ENCODE data around the gene LDLRAD4.

LDLRAD4 gene

GRCh38 chr18:13445241-13445897, 226.8 kb downstream of the LDLRAD4 start:
- TF ChIP-seq CTCF (conservative IDR thresholded peaks at IDR 0.05; ENCODE audit: low read depth, low read length), result no peak
- H4K20me1 ChIP-seq (ENCODE audit: insufficient read depth), result no peaks in the 10 kb centered on the region
- no peak overlapping the region for H2AFZ ChIP-seq (ENCODE audit: low read depth)
- H3K36me3 ChIP-seq (ENCODE audit: insufficient read depth), result no peaks in the 10 kb centered on the region
- no peaks in the 10 kb centered on the region for H3K79me2 ChIP-seq (ENCODE audit: insufficient read depth, low read depth)
- H3K27ac ChIP-seq, result no peak overlapping the region
- no peak overlapping the region for H3K9ac ChIP-seq
- no peaks in the 10 kb centered on the region for H3K27me3 ChIP-seq (ENCODE audit: insufficient read depth, low read depth)
- no peak overlapping the region for H3K4me3 ChIP-seq (IDR thresholded peaks at IDR 0.05; ENCODE audit: insufficient read depth, low read depth, low read length)
- H3K4me1 ChIP-seq (ENCODE audit: low read depth, poor library complexity, severe bottlenecking), result no peaks in the 10 kb centered on the region
- H3K4me2 ChIP-seq, result no peak overlapping the region

- Histone ChIP-seq H3K9ac (no peak overlapping the region), H3K4me1 (ENCODE audit: low read depth, poor library complexity, severe bottlenecking) (no peaks in the 10 kb centered on the region), H2AFZ (ENCODE audit: low read depth) (no peak overlapping the region), H3K36me3 (ENCODE audit: insufficient read depth) (no peaks in the 10 kb centered on the region), H3K79me2 (ENCODE audit: insufficient read depth, low read depth) (no peaks in the 10 kb centered on the region), H3K4me2 (no peak overlapping the region), H3K4me3 (IDR thresholded peaks at IDR 0.05; ENCODE audit: insufficient read depth, low read depth, low read length) (no peak overlapping the region), H3K27ac (no peak overlapping the region), H4K20me1 (ENCODE audit: insufficient read depth) (no peaks in the 10 kb centered on the region), H3K27me3 (ENCODE audit: insufficient read depth, low read depth) (no peaks in the 10 kb centered on the region)
- no peak for TF ChIP-seq CTCF (conservative IDR thresholded peaks at IDR 0.05; ENCODE audit: low read depth, low read length)
Observed at GRCh38 chr18:13446024-13446423, 227.5 kb downstream of the LDLRAD4 start.

- Histone ChIP-seq H3K79me2 (ENCODE audit: insufficient read depth, low read depth) (no peaks in the 10 kb centered on the region), H3K4me3 (IDR thresholded peaks at IDR 0.05; ENCODE audit: insufficient read depth, low read depth, low read length) (no peak overlapping the region), H4K20me1 (ENCODE audit: insufficient read depth) (no peaks in the 10 kb centered on the region), H3K27ac (no peak overlapping the region), H3K27me3 (ENCODE audit: insufficient read depth, low read depth) (no peaks in the 10 kb centered on the region), H3K4me1 (ENCODE audit: low read depth, poor library complexity, severe bottlenecking) (no peaks in the 10 kb centered on the region), H3K36me3 (ENCODE audit: insufficient read depth) (no peaks in the 10 kb centered on the region), H2AFZ (ENCODE audit: low read depth) (no peak overlapping the region), H3K4me2 (no peak overlapping the region), H3K9ac (no peak overlapping the region)
- no peak for TF ChIP-seq CTCF (conservative IDR thresholded peaks at IDR 0.05; ENCODE audit: low read depth, low read length)
Observed at GRCh38 chr18:13446610-13447461, 228.3 kb downstream of the LDLRAD4 start.

GRCh38 chr18:13447621-13448334, 229.2 kb downstream of the LDLRAD4 start:
- Histone ChIP-seq H3K27me3 (ENCODE audit: insufficient read depth, low read depth) (no peaks in the 10 kb centered on the region), H3K27ac (no peak overlapping the region), H3K4me1 (ENCODE audit: low read depth, poor library complexity, severe bottlenecking) (no peaks in the 10 kb centered on the region), H4K20me1 (ENCODE audit: insufficient read depth) (no peaks in the 10 kb centered on the region), H3K36me3 (ENCODE audit: insufficient read depth) (no peaks in the 10 kb centered on the region), H3K4me3 (IDR thresholded peaks at IDR 0.05; ENCODE audit: insufficient read depth, low read depth, low read length) (no peak overlapping the region), H3K79me2 (ENCODE audit: insufficient read depth, low read depth) (no peaks in the 10 kb centered on the region), H3K4me2 (no peak overlapping the region), H3K9ac (no peak overlapping the region), H2AFZ (ENCODE audit: low read depth) (no peak overlapping the region)
- no peak for TF ChIP-seq CTCF (conservative IDR thresholded peaks at IDR 0.05; ENCODE audit: low read depth, low read length)
